Karpas-422 (cell line): Measurements from ENCODE around the gene NKD1. TPM values are rescaled to one million over a fixed set of nuclear protein-coding genes. Genes with fewer than 3 reads are reported as not detected.

ENCODE experiments used
- DNase-seq: peaks from one replicate; pipeline ENCODE4 v3.0.0-alpha.2; 2015
- H2AFZ ChIP-seq: fragments of 200-600 bp; sonication (generic); 2 replicates; pipeline ENCODE4 v1.6.1; 2014; ENCODE audit warnings: antibody characterized with exemption, low read length, mixed read lengths
- H3K27ac ChIP-seq: fragments of 200-600 bp; sonication (generic); 2 replicates; pipeline ENCODE4 v1.5.1; 2014; ENCODE audit warnings: mild to moderate bottlenecking, low read length, moderate library complexity
- H3K27me3 ChIP-seq: fragments of 200-600 bp; sonication (generic); 2 replicates; pipeline ENCODE4 v1.6.1; 2014; ENCODE audit warnings: low read length, mixed read lengths
- H3K36me3 ChIP-seq: fragments of 200-600 bp; sonication (generic); 2 replicates; pipeline ENCODE4 v1.6.1; 2014; ENCODE audit warnings: low read length, mixed read lengths; ENCODE audit not compliant: insufficient read depth
- H3K4me1 ChIP-seq: fragments of 200-600 bp; sonication (generic); 2 replicates; pipeline ENCODE4 v1.6.1; 2014; ENCODE audit warnings: mild to moderate bottlenecking, low read length, mixed read lengths
- H3K4me2 ChIP-seq: fragments of 200-600 bp; sonication (generic); 2 replicates; pipeline ENCODE4 v1.6.1; 2014; ENCODE audit warnings: low read length, low read depth, mild to moderate bottlenecking; ENCODE audit not compliant: poor library complexity, severe bottlenecking
- H3K4me3 ChIP-seq: fragments of 200-600 bp; sonication (generic); 2 replicates; pipeline ENCODE4 v1.5.1; 2014; ENCODE audit warnings: mild to moderate bottlenecking, antibody characterized with exemption, low read length, mixed read lengths
- H3K79me2 ChIP-seq: fragments of 200-600 bp; sonication (generic); 2 replicates; pipeline ENCODE4 v1.6.1; 2014; ENCODE audit warnings: mild to moderate bottlenecking, low read length, mixed read lengths
- H3K9ac ChIP-seq: fragments of 200-600 bp; sonication (generic); 2 replicates; pipeline ENCODE4 v1.6.0; 2014; ENCODE audit warnings: low read length
- H3K9me2 ChIP-seq: fragments of 200-600 bp; sonication (generic), shearing (Covaris generic); replicated peaks from 2 replicates; pipeline ENCODE4 v1.6.0; 2014; ENCODE audit warnings: mild to moderate bottlenecking, low read length, moderate library complexity; ENCODE audit not compliant: insufficient read depth
- H3K9me3 ChIP-seq: fragments of 300-700, 200-600 bp; sonication (generic); 2 replicates; pipeline ENCODE4 v1.6.1; 2014; ENCODE audit warnings: low read length, mixed read lengths
- H4K20me1 ChIP-seq: fragments of 200-600 bp; sonication (generic); 2 replicates; pipeline ENCODE4 v1.6.1; 2014; ENCODE audit warnings: mild to moderate bottlenecking, antibody characterized with exemption, low read length, low read depth; ENCODE audit not compliant: insufficient read depth
- total RNA-seq: library from RNA; depleted of rRNA; stranded (reverse); fragments of >200 nt; shearing (Covaris generic); gene quantifications from 2 replicates; pipeline ENCODE4 v1.2.3, GENCODE V29; 2014; ENCODE audit warnings: low replicate concordance; rRNA removed

NKD1 gene, protein sequence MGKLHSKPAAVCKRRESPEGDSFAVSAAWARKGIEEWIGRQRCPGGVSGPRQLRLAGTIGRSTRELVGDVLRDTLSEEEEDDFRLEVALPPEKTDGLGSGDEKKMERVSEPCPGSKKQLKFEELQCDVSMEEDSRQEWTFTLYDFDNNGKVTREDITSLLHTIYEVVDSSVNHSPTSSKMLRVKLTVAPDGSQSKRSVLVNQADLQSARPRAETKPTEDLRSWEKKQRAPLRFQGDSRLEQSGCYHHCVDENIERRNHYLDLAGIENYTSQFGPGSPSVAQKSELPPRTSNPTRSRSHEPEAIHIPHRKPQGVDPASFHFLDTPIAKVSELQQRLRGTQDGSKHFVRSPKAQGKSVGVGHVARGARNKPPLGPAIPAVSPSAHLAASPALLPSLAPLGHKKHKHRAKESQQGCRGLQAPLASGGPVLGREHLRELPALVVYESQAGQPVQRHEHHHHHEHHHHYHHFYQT
- not detected in 2 replicates for total RNA-seq

DNA sequence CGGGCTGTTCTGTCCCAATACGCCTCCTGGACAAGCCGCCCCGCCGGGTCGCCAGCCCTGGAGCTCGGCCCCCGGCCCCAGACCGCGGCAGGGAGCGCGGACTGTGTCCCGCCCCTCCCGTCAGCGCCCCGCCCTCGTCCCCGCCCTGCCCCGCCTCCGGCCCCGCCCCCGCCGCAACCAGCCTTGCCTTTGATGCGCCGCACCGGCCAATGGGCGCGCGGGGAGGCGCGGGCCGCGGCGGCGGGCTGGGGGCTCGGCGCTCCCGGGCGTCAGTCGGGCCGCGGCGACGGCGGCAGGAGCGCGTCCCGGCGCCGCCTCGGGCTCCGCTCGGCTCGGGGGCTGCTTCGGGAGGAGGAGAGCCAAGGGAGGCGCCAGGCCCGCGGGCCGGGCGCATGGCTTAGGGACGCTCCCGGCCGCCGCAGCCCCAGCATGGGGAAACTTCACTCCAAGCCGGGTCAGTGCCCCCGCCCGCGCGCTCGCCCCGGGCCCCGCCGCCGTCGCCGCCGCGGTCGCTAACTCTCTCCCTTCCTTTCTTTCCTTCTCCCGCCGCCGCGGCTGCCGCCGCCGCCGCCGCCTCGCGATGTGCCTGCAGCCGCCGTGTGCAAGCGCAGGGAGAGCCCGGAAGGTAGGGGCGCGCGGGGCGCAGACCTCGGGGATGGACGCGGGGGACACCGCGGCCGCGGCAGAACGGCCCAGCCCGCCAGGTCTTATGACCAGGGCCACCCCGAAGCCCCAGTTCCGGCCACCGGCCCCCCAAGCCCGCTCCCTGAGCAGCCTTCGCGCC, at the start of gene NKD1:
NKD1 (plus strand) TSS at position 272 of the 784 bp plus-strand sequence; CDS start at position 430, 158 bp downstream.
- Histone ChIP-seq H3K36me3 (no peaks in the 10 kb centered on the region), H3K4me2 (no peak within 1 kb of the TSS), H3K27ac (no peak within 1 kb of the TSS), H3K4me3 (no peak within 1 kb of the TSS), H3K9me2 (no peaks in the 10 kb centered on the region), H3K27me3 (no peaks in the 10 kb centered on the region), H3K79me2 (no peaks in the 10 kb centered on the region), H2AFZ (no peak within 1 kb of the TSS), H4K20me1 (no peaks in the 10 kb centered on the region), H3K9me3 (no peaks in the 10 kb centered on the region), H3K4me1 (no peaks in the 10 kb centered on the region), H3K9ac (no peak within 1 kb of the TSS)
- DNase-seq: no peak

DNA sequence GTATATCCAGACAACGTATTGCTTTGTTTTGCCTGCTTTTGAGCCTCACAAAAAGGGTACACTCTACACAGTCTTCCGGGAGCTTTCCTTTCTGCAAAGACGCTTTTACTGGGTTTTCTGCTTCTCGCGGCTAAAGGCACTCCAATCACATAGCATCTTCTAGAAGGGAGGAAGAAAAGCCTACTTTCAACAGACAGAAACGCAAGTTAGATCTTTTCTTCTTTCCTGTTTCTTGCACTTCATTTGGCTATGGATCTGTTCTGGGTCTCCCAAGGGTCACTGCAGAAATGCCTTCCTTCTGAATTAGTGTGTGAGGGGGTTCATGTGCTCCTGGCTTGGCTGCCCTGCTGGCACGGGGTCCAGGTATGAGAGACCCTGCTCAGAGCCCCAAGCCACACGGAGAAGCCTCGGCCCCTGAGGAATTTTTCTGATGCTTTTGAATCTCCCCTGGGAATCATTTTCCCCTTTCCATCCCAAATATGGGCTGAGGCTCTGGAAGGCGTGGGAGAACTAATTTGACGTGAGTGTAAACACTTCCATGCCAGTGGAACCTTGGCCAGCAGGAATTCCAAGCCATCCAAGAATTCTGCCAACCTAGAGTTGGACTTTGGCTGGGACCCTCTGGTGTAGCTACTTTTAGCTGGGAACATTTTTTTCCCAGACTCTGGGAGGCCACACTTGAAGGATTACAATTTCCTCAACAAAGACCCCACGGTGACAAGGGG, 49.6 kb upstream of the NKD1 start:
- Histone ChIP-seq H4K20me1 (no peaks in the 10 kb centered on the region), H3K4me2 (no peak overlapping the region), H3K36me3 (no peaks in the 10 kb centered on the region), H3K9me2 (0 out of 2 replicates have a peak, but pooled peaks cover 5% of the 10 kb centered on the region), H3K79me2 (no peaks in the 10 kb centered on the region), H2AFZ (no peak overlapping the region), H3K9ac (no peak overlapping the region), H3K9me3 (no peaks in the 10 kb centered on the region), H3K27ac (no peak overlapping the region), H3K4me1 (no peaks in the 10 kb centered on the region), H3K4me3 (no peak overlapping the region), H3K27me3 (no peaks in the 10 kb centered on the region)
- no peak for DNase-seq

DNA sequence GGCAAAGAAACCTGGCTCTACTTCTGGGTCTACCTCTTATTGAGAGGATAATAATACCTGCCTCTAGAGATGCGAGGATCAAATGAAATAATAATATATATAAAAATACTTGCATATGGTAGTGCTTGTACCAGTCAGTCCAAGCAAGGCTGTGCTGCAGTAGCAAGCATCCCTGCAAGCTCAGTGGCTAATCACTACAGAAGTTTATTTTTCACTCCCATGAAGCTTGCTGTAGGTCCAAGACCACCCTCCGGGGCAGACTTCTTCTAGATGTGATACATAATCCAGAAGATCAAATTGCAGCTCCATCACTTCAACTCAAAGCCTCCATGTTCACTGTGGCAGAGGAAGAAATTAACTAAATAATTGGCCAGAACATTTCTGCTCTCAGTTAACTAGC, 48.9 kb upstream of the NKD1 start:
- Histone ChIP-seq H2AFZ (no peak overlapping the region), H3K4me1 (no peaks in the 10 kb centered on the region)

DNA sequence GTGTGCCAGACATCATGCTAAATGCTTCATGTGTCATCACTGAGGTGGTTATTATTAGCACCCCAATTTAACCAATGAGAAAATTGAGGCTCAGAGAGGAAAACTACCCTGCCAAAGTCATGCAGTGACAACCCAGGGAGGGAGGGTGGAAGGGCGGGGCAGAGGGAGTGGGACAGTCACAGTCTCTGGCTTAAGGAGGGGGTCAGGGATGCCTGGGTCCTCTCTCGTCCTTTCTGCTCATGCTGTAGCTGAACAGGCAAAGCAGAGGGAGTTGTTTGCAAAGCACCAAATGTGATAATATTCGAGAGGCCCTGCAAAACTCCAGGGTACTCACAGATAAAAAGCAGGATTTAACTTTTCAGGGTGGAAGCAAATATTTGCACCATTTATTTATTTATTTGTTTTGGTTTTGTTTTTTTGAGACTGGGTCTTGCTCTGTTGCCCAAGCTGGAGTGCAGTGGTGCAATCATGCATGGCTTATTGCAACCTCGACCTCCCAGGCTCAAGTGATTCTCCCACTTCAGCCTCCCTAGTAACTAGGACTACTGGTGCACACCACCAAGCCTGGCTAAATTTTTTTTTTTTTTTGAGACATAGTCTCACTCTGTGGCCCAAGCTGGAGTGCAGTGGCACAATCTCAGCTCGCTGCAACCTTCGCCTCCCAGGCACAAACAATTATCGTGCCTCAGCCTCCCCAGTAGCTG, 47.9 kb upstream of the NKD1 start:
- Histone ChIP-seq H3K27me3 (no peaks in the 10 kb centered on the region), H3K27ac (no peak overlapping the region), H3K36me3 (no peaks in the 10 kb centered on the region), H3K4me3 (no peak overlapping the region), H3K79me2 (no peaks in the 10 kb centered on the region), H3K9me2 (no peaks in the 10 kb centered on the region), H3K4me1 (no peaks in the 10 kb centered on the region), H4K20me1 (no peaks in the 10 kb centered on the region), H3K9ac (no peak overlapping the region), H2AFZ (no peak overlapping the region), H3K4me2 (no peak overlapping the region), H3K9me3 (no peaks in the 10 kb centered on the region)
- no peak for DNase-seq

More for the DNA sequence above, 48.9 kb upstream of the NKD1 start:
- Histone ChIP-seq H3K9ac (no peak overlapping the region), H3K9me3 (no peaks in the 10 kb centered on the region), H3K36me3 (no peaks in the 10 kb centered on the region), H3K27me3 (no peaks in the 10 kb centered on the region), H3K79me2 (no peaks in the 10 kb centered on the region), H3K9me2 (0 out of 2 replicates have a peak, but pooled peaks cover 5% of the 10 kb centered on the region), H3K4me2 (no peak overlapping the region), H4K20me1 (no peaks in the 10 kb centered on the region), H3K4me3 (no peak overlapping the region), H3K27ac (no peak overlapping the region)
- no peak for DNase-seq

DNA sequence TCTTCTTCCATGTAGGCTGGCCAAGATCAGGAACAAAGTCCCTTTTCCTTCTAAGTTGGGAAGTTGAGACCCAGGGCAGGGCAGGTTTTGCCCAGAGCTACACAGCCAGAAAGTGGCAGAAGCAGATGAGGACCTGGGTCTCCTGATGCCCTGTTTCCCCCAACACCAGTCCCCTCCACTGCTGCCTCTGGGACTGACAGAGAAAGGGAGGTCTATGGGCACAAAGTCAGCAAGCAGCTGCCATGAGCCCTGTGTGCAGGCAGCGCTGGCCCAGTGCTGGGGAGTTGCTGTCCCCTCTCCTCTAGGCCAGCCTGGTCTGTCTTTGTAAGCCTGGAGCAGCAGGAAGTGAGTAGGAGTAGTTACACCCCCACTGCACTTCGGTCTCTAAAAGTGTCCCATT, 46.9 kb upstream of the NKD1 start:
- Histone ChIP-seq H3K79me2 (no peaks in the 10 kb centered on the region), H4K20me1 (no peaks in the 10 kb centered on the region), H2AFZ (no peak overlapping the region), H3K9me3 (no peaks in the 10 kb centered on the region), H3K4me3 (no peak overlapping the region), H3K27me3 (no peaks in the 10 kb centered on the region), H3K27ac (no peak overlapping the region), H3K4me1 (no peaks in the 10 kb centered on the region), H3K4me2 (no peak overlapping the region), H3K9ac (no peak overlapping the region), H3K36me3 (no peaks in the 10 kb centered on the region), H3K9me2 (no peaks in the 10 kb centered on the region)
- no peak for DNase-seq

DNA sequence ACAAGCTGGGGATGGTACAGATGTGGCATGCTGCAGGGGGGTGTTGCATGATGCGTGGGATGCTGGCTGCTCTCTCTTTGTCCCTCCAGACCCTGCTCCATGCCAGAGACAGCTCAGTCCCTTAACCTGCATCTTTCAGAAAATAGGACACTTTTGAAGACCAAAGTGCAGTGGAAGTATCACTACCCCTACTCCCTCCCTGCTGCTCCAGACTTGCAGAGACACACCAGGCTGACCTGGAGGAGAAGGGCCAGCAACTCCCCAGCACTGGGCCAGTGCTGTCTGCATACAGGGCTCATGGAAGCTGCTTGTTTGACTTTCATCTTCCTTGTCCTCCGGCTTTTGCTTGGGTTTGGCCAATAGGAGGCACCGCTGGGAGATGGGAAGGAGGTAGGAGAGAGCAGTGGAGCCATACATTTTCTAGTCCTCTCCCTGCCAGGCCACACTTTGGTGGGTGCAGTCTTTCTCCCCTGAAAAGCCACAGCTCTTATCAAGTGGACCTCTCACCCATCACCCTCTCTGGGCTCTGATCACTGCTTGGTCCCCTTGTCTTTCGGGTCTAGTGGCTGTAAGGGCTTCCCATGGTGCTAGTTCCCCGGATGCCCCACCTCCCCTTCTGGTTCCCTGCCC, 46.1 kb upstream of the NKD1 start:
- no peaks in the 10 kb centered on the region for H3K4me1 ChIP-seq
- H3K27me3 ChIP-seq: no peaks in the 10 kb centered on the region
- H3K9ac ChIP-seq: no peak overlapping the region
- H4K20me1 ChIP-seq: no peaks in the 10 kb centered on the region
- H3K79me2 ChIP-seq: no peaks in the 10 kb centered on the region
- H3K36me3 ChIP-seq: no peaks in the 10 kb centered on the region
- no peaks in the 10 kb centered on the region for H3K9me2 ChIP-seq
- no peak overlapping the region for H3K4me3 ChIP-seq
- no peak overlapping the region for H2AFZ ChIP-seq
- H3K27ac ChIP-seq: no peak overlapping the region
- DNase-seq: no peak
- H3K4me2 ChIP-seq: no peak overlapping the region
- H3K9me3 ChIP-seq: no peaks in the 10 kb centered on the region

DNA sequence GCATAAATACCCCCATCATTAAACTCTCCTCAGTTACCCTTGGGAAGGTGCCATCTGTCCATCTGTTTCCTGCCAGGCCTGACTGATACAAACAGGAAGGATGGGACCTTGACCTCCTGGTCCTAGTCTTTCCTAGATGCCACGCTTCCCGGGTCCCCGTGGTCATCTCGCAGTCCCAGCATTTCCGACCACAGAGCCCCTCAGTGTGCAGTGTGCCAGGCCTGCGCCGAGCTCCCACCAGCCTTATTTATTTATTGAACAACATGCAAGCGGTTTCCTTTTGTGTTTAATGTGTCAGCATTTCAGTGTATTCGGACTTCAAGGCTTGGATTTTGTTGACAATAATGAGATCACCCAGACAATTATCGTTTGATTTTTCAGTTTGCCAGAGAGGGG, 45.6 kb upstream of the NKD1 start:
- H3K9me2 ChIP-seq: no peaks in the 10 kb centered on the region
- H2AFZ ChIP-seq: no peak overlapping the region
- H3K79me2 ChIP-seq: no peaks in the 10 kb centered on the region
- no peak overlapping the region for H3K27ac ChIP-seq
- H3K36me3 ChIP-seq: no peaks in the 10 kb centered on the region
- H4K20me1 ChIP-seq: no peaks in the 10 kb centered on the region
- H3K4me2 ChIP-seq: no peak overlapping the region
- DNase-seq: no peak
- no peaks in the 10 kb centered on the region for H3K4me1 ChIP-seq
- H3K4me3 ChIP-seq: no peak overlapping the region
- no peak overlapping the region for H3K9ac ChIP-seq
- H3K27me3 ChIP-seq: no peaks in the 10 kb centered on the region
- H3K9me3 ChIP-seq: no peaks in the 10 kb centered on the region
